ENCODE data around the gene PLA2G4D.

The PLA2G4D gene

DNA sequence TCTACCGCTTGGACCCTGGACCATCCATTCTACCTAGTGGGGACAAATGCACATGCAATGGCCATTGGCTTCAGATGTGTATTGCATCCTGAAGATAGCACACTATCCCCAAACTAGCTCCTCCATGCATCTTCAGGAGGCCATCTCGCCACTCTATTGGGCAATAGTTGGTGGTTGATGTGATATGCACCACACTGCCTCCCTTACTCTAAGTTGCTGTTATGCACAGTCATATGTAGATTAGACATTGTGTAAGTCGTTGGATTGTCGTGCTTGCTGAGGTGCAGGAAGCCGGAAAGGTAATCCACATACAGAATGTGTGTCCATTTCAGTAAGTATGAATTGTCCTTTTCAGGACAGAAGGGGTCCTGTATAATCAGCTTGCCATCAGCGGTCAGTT is 26.7 kb upstream of the PLA2G4D start:
- POLR2A ChIA-PET = no interaction called here
- TF ChIP-seq, protein P1, sequence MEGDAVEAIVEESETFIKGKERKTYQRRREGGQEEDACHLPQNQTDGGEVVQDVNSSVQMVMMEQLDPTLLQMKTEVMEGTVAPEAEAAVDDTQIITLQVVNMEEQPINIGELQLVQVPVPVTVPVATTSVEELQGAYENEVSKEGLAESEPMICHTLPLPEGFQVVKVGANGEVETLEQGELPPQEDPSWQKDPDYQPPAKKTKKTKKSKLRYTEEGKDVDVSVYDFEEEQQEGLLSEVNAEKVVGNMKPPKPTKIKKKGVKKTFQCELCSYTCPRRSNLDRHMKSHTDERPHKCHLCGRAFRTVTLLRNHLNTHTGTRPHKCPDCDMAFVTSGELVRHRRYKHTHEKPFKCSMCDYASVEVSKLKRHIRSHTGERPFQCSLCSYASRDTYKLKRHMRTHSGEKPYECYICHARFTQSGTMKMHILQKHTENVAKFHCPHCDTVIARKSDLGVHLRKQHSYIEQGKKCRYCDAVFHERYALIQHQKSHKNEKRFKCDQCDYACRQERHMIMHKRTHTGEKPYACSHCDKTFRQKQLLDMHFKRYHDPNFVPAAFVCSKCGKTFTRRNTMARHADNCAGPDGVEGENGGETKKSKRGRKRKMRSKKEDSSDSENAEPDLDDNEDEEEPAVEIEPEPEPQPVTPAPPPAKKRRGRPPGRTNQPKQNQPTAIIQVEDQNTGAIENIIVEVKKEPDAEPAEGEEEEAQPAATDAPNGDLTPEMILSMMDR (IDR thresholded peaks at IDR 0.05; ENCODE audit: insufficient read depth, low read length, missing control alignments) = no peak
- no peak overlapping the region for H3K4me3 ChIP-seq (ENCODE audit: low read depth, low read length)
- CTCF ChIA-PET = interaction anchor here (1.0 to 2.4 kb wide), 3 partner anchors 10 to 36 kb away, joined by 3 to 11 read pairs (median 4); no protein-coding TSS in a partner anchor
- DNase-seq (ENCODE audit: low read depth, low spot score) = no peak

DNA sequence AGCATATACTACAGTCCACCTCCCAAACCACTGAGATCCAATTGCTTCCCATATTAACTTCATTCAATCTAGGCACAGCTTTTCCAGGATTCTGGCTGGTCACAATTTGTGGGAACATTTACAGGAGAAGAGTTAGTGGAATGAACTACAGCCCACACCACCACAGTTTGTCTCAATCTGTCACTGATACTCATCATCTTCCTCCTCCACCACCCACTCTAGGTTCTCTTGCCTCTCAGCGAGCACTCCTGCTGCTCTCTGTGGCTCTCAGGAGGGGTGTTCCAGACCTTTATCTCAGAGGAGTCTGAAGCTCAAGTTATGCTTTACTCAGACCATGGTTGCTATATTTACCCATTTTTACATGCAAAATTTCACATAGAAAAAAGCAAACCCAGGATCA is 25.9 kb upstream of the PLA2G4D start:
- no peak for DNase-seq (ENCODE audit: low read depth, low spot score)
- ChIA-PET CTCF (interaction anchor here (0.9 to 2.4 kb wide), 4 partner anchors 10 to 35 kb away, joined by 3 to 11 read pairs (median 4); no protein-coding TSS in a partner anchor), POLR2A (no interaction called here)
- TF ChIP-seq, protein P1 (IDR thresholded peaks at IDR 0.05; ENCODE audit: insufficient read depth, low read length, missing control alignments) = no peak
- H3K4me3 ChIP-seq (ENCODE audit: low read depth, low read length) = no peak overlapping the region

DNA sequence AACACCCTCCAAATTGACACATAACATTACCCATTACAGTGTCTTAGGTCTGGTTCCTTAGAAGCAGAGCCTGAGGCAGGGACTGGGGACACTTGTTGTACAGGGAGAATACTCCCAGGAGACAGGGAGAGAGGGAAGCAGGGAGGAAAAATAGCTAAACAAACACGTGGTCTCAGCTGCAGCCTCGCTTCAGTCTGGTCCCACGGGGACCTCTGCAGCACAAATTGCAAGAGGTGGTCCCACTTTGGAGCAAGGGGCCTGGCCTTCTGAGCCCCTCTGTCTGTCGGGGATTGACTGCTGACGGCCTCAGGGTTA is 25.0 kb upstream of the PLA2G4D start:
- no peak for DNase-seq (ENCODE audit: low read depth, low spot score)
- H3K4me3 ChIP-seq (ENCODE audit: low read depth, low read length) = no peak overlapping the region
- TF ChIP-seq, protein P1 (IDR thresholded peaks at IDR 0.05; ENCODE audit: insufficient read depth, low read length, missing control alignments) = no peak

DNA sequence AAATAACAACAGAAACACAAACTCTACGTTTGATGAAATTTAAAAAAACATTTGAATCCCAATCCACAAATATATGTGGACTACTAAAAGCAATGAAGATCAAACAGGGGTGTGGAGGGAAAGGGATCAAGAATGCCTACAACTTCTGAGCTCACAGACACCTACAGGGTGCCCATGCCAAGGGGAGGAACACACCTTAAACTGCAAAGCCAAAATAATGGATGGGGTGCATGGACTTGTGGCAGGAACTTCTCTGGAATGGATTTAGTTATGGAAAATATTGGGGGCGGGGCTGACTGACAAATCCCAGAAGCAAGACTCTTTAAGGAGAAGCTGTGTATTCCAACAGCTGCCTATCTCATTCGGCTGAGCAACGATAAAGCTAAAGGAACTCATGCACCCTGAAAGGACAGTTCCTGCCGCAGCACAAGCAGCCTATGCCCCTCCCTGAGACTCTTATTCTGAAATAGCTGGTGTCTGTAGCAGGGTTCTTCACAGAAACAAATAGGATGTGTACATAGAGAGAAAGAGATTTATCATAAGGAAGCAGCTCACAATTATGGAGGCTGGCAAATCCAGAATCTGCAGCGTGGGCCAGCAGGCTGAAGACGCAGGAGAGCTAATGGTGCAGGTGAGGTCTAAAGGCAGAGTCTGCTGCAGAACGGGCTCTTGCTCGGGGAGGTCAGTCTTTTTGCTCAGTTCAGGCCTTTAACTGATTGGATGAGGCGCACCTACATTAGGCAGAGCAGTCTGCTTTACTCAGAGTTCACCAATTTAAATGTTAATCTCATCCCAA is 24.5 kb upstream of the PLA2G4D start:
- TF ChIP-seq, protein P1 (IDR thresholded peaks at IDR 0.05; ENCODE audit: insufficient read depth, low read length, missing control alignments) = no peak
- no peak overlapping the region for H3K4me3 ChIP-seq (ENCODE audit: low read depth, low read length)
- ChIA-PET CTCF (interaction anchor here (0.7 to 1.9 kb wide), 5 partner anchors 19 to 129 kb away, joined by 3 to 9 read pairs (median 3); no protein-coding TSS in a partner anchor), POLR2A (no interaction called here)
- no peak for DNase-seq (ENCODE audit: low read depth, low spot score)

More for the DNA sequence above, 25.0 kb upstream of the PLA2G4D start:
- POLR2A ChIA-PET = no interaction called here
- CTCF ChIA-PET = interaction anchor here (0.7 to 1.8 kb wide), 4 partner anchors 35 to 129 kb away, joined by 3 to 9 read pairs (median 3); no protein-coding TSS in a partner anchor

DNA sequence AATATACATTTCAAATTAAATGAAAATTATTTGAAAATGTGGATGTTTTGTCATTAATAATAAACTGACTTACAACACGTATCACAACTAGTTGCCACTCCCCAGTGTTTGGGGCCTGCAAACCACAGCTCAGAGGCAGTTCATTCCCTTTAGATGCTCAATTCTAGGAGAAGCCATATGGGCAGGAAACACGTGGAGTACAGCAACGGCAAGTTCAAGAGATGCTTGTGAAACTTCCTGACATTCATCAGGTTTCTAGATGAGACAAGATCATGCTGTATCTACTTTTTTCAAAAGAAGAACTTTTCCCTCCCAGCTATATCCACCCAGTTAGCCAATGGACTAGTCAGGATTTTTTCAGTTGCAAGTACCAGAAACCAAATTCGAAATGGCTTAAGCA is 17.6 kb upstream of the PLA2G4D start:
- H3K4me3 ChIP-seq (ENCODE audit: low read depth, low read length) = no peak overlapping the region
- TF ChIP-seq, protein P1 (IDR thresholded peaks at IDR 0.05; ENCODE audit: insufficient read depth, low read length, missing control alignments) = no peak
- CTCF ChIA-PET = interaction anchor here (1.0 to 10.1 kb wide), 4 partner anchors 13 to 27 kb away, joined by 3 to 62 read pairs (median 6); no protein-coding TSS in a partner anchor
- DNase-seq (ENCODE audit: low read depth, low spot score) = no peak
- POLR2A ChIA-PET = no interaction called here

DNA sequence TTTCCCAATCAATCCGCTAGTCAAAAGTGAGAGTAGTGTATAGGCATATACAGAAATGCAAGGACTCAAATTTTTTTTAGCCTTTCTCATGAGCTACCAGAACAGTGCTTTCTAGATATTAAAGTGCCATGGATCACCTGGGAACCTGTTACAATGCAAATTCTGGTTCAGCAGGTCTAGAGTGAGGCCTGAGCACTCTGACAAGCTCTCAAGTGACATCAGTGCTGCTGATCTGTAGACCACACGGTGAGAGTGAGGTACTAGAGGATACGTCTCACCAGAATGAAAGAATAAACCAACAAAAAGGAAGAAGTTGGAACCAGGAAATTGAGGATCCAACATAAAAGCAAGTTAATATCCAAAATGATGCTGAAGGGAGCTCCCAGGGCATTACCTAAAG is 16.0 kb upstream of the PLA2G4D start:
- ChIA-PET POLR2A (no interaction called here), CTCF (interaction anchor here (1.1 to 10.1 kb wide), 3 partner anchors 10 to 28 kb away, joined by 3 to 62 read pairs (median 4); no protein-coding TSS in a partner anchor)
- no peak overlapping the region for H3K4me3 ChIP-seq (ENCODE audit: low read depth, low read length)
- no peak for DNase-seq (ENCODE audit: low read depth, low spot score)
- TF ChIP-seq, protein P1 (IDR thresholded peaks at IDR 0.05; ENCODE audit: insufficient read depth, low read length, missing control alignments) = no peak
